GM23248 (cell line): ENCODE measurements around the gene ADGRV1. TPM values are rescaled to one million over a fixed set of nuclear protein-coding genes. Genes with fewer than 3 reads are reported as not detected.

Experiments used
- DNase-seq: peaks from one replicate; pipeline ENCODE4 v3.0.0-alpha.2; 2015
- H2AFZ ChIP-seq: fragments of 200-600 bp; sonication (generic); 2 replicates; pipeline ENCODE4 v1.6.1; 2016; ENCODE audit warnings: antibody characterized with exemption
- H3F3A ChIP-seq: fragments of 200-600 bp; sonication (generic); 2 replicates; pipeline ENCODE4 v1.6.1; 2016; ENCODE audit warnings: mild to moderate bottlenecking, antibody characterized with exemption, mixed run types; ENCODE audit not compliant: insufficient read depth
- H3K27ac ChIP-seq: fragments of 200-600 bp; sonication (generic); 2 replicates; pipeline ENCODE4 v1.5.1; 2016; ENCODE audit warnings: mild to moderate bottlenecking
- H3K27me3 ChIP-seq: fragments of 200-600 bp; sonication (generic); replicated peaks from 2 replicates; pipeline ENCODE4 v1.6.1; 2016; ENCODE audit warnings: mild to moderate bottlenecking; ENCODE audit not compliant: insufficient read depth
- H3K36me3 ChIP-seq: fragments of 200-600 bp; sonication (generic); 2 replicates; pipeline ENCODE4 v1.6.1; 2016; ENCODE audit warnings: low read depth, mild to moderate bottlenecking
- H3K4me1 ChIP-seq: fragments of 200-600 bp; sonication (generic); 2 replicates; pipeline ENCODE4 v1.6.1; 2016; ENCODE audit warnings: mild to moderate bottlenecking; ENCODE audit not compliant: insufficient read depth
- H3K4me2 ChIP-seq: fragments of 200-600 bp; sonication (generic); one replicate; pipeline ENCODE4 v1.6.1; 2016; ENCODE audit warnings: mild to moderate bottlenecking; ENCODE audit not compliant: unreplicated experiment
- H3K4me3 ChIP-seq: fragments of 200-600 bp; sonication (generic); 2 replicates; pipeline ENCODE4 v1.5.1; 2016; ENCODE audit warnings: mild to moderate bottlenecking
- H3K79me2 ChIP-seq: fragments of 200-600 bp; sonication (generic); 2 replicates; pipeline ENCODE4 v1.6.1; 2016; ENCODE audit warnings: mild to moderate bottlenecking; ENCODE audit not compliant: insufficient read depth
- H3K9ac ChIP-seq: fragments of 200-600 bp; sonication (generic); 2 replicates; pipeline ENCODE4 v1.6.1; 2016; ENCODE audit warnings: mild to moderate bottlenecking
- H3K9me2 ChIP-seq: fragments of 200-600 bp; sonication (generic); 2 replicates; pipeline ENCODE4 v1.6.1; 2016; ENCODE audit warnings: mixed run types, mild to moderate bottlenecking, moderate library complexity; ENCODE audit not compliant: insufficient read depth
- H3K9me3 ChIP-seq: fragments of 200-600 bp; sonication (generic); one replicate; pipeline ENCODE4 v1.6.1; 2017; ENCODE audit warnings: low read depth
- H4K20me1 ChIP-seq: fragments of 200-600 bp; sonication (generic); 2 replicates; pipeline ENCODE4 v1.6.0; 2016; ENCODE audit not compliant: insufficient read depth
- EZH2 ChIP-seq: fragments of 200-600 bp; sonication (generic); IDR thresholded peaks from 2 replicates; pipeline ENCODE4 v1.6.1; 2018; ENCODE audit warnings: antibody characterized with exemption, mild to moderate bottlenecking; ENCODE audit not compliant: insufficient read depth, poor library complexity, severe bottlenecking
- EZH2phosphoT487 ChIP-seq: fragments of 200-600 bp; sonication (generic); IDR thresholded peaks from 2 replicates; pipeline ENCODE4 v1.6.1; 2018; ENCODE audit warnings: antibody characterized with exemption, moderate library complexity, mild to moderate bottlenecking, low read depth; ENCODE audit not compliant: insufficient read depth
- WGBS, 2 experiments: methylation state at CpG; one replicate each; pipeline ENCODE4 v1.1.6; 2015 to 2017; ENCODE audit warnings: low lambda C conversion rate in 2 of 2, low coverage in 1 of 2; ENCODE audit errors: missing lambda C conversion rate in 2 of 2; 5-methylcytosine and 5-hydroxymethylcytosine counted together
- in situ Hi-C: fragments of 300-500 bp; cut with MboI; formaldehyde crosslinking; loops from 2 replicates; pipeline ENCODE4 v1.15.0; 2020
- polyA plus RNA-seq: library from polyadenylated mRNA; unstranded; fragments of >200 nt; fragmentation: Nextera tagmentation; extraction: Ambion mirVana; gene quantifications from 2 replicates; pipeline ENCODE4 v1.2.1, GENCODE V29; 2016
- total RNA-seq: library from RNA; depleted of rRNA; stranded (reverse); fragments of >200 nt; shearing (Covaris generic); gene quantifications from 2 replicates; pipeline ENCODE4 v1.2.3, GENCODE V29; 2014

Gene ADGRV1
- total and polyA plus RNA-seq, 2 experiments from 2014 or later: not detected

DNA sequence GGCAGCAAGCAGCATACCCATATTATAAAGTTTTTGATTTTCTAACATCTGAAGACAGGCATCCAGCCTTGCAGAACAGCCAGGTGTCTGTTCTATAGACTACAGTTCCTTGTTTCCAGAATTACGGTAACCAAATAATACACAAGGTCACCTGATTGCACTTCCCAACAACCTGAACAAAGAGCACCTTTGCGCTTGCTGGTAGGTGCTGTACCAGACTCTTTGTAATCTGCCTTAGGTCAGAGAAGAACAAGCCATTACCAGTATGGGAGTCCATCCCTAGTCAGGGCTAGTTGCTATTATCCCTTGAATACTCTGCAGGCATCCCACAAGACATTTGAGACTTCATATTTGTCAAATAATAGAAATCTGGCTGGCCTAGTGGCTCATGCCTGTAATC lies 568.3 kb downstream of the ADGRV1 start:
- Histone ChIP-seq H3K4me1 (peaks cover 48% of the 10 kb centered on the region), H3K79me2 (no peaks in the 10 kb centered on the region), H3K9me2 (no peaks in the 10 kb centered on the region), H3K9me3 (no peaks in the 10 kb centered on the region), H3K4me3 (no peak overlapping the region), H3K9ac (no peak overlapping the region), H2AFZ (no peak overlapping the region), H3K27ac (peak overlapping the region; percentile 59; the same call in 1 of the 2 replicates), H4K20me1 (no peaks in the 10 kb centered on the region), H3K4me2 (peak overlapping the region; percentile 59), H3K27me3 (no peaks in the 10 kb centered on the region), H3K36me3 (no peaks in the 10 kb centered on the region), H3F3A (peaks cover 22% of the 10 kb centered on the region)
- DNase-seq: no peak
- TF ChIP-seq EZH2phosphoT487 (no peak), EZH2 (no peak)
- in situ Hi-C loops: no loop called here
- WGBS, 2 experiments: 76 to 85% methylated on average over 2 of the region's 2 CpGs

- Histone ChIP-seq H3K4me2 (no peak overlapping the region), H3K4me1 (peaks cover 48% of the 10 kb centered on the region), H3K27ac (no peak overlapping the region), H3K9ac (no peak overlapping the region), H3K36me3 (no peaks in the 10 kb centered on the region), H3F3A (peaks cover 22% of the 10 kb centered on the region), H3K9me2 (no peaks in the 10 kb centered on the region), H3K9me3 (no peaks in the 10 kb centered on the region), H3K79me2 (no peaks in the 10 kb centered on the region), H2AFZ (no peak overlapping the region), H4K20me1 (no peaks in the 10 kb centered on the region), H3K4me3 (no peak overlapping the region), H3K27me3 (no peaks in the 10 kb centered on the region)
- no peak for DNase-seq
- in situ Hi-C loops: no loop called here
- no peak for TF ChIP-seq EZH2phosphoT487
- no peak for TF ChIP-seq EZH2
- WGBS, 2 experiments: 86 to 100% methylated on average over 1 of the region's 1 CpG
Measured at GRCh38 chr5:91127456-91128081, 569.0 kb downstream of the ADGRV1 start.

GRCh38 chr5:91128604-91129003 lies 570.0 kb downstream of the ADGRV1 start:
- Histone ChIP-seq H3K27ac (no peak overlapping the region), H3K9me2 (no peaks in the 10 kb centered on the region), H3K4me3 (no peak overlapping the region), H3K79me2 (no peaks in the 10 kb centered on the region), H4K20me1 (no peaks in the 10 kb centered on the region), H3K9ac (no peak overlapping the region), H3K27me3 (no peaks in the 10 kb centered on the region), H3K4me1 (peaks cover 46% of the 10 kb centered on the region), H3K9me3 (no peaks in the 10 kb centered on the region), H3F3A (peaks cover 22% of the 10 kb centered on the region), H2AFZ (no peak overlapping the region), H3K36me3 (no peaks in the 10 kb centered on the region), H3K4me2 (peak overlapping the region; percentile 5)
- peak; percentile 22 for DNase-seq
- no peak for TF ChIP-seq EZH2
- 77 to 84% methylated on average over 1 of the region's 1 CpG for WGBS, 2 experiments
- in situ Hi-C loops: no loop called here

DNA sequence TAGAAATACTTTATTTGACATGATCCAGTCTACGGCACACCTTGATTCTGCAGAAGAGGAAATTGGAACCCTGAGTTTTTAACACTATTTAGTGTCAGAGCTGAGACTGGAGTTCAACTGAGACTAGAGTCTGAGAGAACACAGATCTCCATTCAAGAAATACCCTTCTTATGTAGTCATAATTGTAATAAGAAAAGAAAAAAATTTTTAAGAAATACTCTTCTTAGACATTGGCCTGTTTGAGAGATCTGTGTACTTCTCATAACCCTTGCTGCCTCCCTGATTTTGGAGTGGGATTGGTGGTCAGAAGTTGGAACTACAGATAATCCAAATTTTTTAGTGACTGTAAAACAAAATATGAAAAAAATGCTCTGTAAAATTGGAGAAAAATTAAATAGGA lies 571.2 kb downstream of the ADGRV1 start:
- H3K27ac ChIP-seq: no peak overlapping the region
- WGBS, 2 experiments: 93 to 100% methylated on average over 1 of the region's 1 CpG
- no peaks in the 10 kb centered on the region for H3K9me3 ChIP-seq

More for the DNA sequence above, 571.2 kb downstream of the ADGRV1 start:
- H4K20me1 ChIP-seq: no peaks in the 10 kb centered on the region
- in situ Hi-C loops: no loop called here
- peak; percentile 23 for DNase-seq
- no peak overlapping the region for H3K9ac ChIP-seq
- H3K27me3 ChIP-seq: no peaks in the 10 kb centered on the region
- no peaks in the 10 kb centered on the region for H3K79me2 ChIP-seq
- TF ChIP-seq EZH2phosphoT487 (no peak), EZH2 (no peak)
- peaks cover 14% of the 10 kb centered on the region for H3F3A ChIP-seq
- no peak overlapping the region for H3K4me3 ChIP-seq
- no peak overlapping the region for H3K4me2 ChIP-seq
- H3K4me1 ChIP-seq: peaks cover 35% of the 10 kb centered on the region
- H3K36me3 ChIP-seq: no peaks in the 10 kb centered on the region
- no peak overlapping the region for H2AFZ ChIP-seq
- no peaks in the 10 kb centered on the region for H3K9me2 ChIP-seq
